BJ (cell line): ENCODE data around the gene PIK3R1. TPM values are rescaled to one million over a fixed set of nuclear protein-coding genes. Genes with fewer than 3 reads are reported as not detected.
A peak's percentile ranks its signal among the peaks of the same experiment; 100 is the strongest.

Experiments used
- CTCF ChIA-PET: fragments of 350-600 bp; formaldehyde crosslinking; extraction: SDS; loops from one replicate; lab custom pipeline; 2021; ENCODE audit warnings: antibody characterized with exemption, inconsistent platforms; lab: Yijun Ruan, JAX
- POLR2A ChIA-PET: fragments of 300-600 bp; sonication (Branson Sonifier 250); formaldehyde crosslinking; extraction: SDS; loops from one replicate; lab custom pipeline; 2021; ENCODE audit warnings: antibody characterized with exemption; lab: Charles Lee
- DNase-seq: peaks from one replicate; pipeline ENCODE4 v3.0.0-alpha.2; 2011; ENCODE audit warnings: low read depth
- H3K27me3 ChIP-seq: 2 replicates; pipeline ENCODE4 v1.6.0; 2011; ENCODE audit warnings: low read length; ENCODE audit not compliant: control insufficient read depth, insufficient read depth
- H3K36me3 ChIP-seq: 2 replicates; pipeline ENCODE4 v1.5.1; 2011; ENCODE audit warnings: low read length; ENCODE audit not compliant: control insufficient read depth, insufficient read depth
- H3K4me3 ChIP-seq: 2 replicates; pipeline ENCODE4 v1.5.1; 2011; ENCODE audit warnings: low read depth, mild to moderate bottlenecking, control low read depth, low read length
- polyA plus RNA-seq: library from polyadenylated mRNA; depleted of rRNA; stranded (reverse); fragments of >200 nt; gene quantifications from 2 replicates; pipeline ENCODE4 v1.2.3, GENCODE V29; 2011
- TF ChIP-seq, protein P1 (sequence below): IDR thresholded peaks from 2 replicates; pipeline ENCODE4 v1.5.1; 2011; ENCODE audit warnings: low read depth, mild to moderate bottlenecking, control low read depth, inconsistent platforms, low read length, moderate library complexity; ENCODE audit not compliant: insufficient read depth

The PIK3R1 gene
- polyA plus RNA-seq, 1 experiment: 11.8 TPM

DNA sequence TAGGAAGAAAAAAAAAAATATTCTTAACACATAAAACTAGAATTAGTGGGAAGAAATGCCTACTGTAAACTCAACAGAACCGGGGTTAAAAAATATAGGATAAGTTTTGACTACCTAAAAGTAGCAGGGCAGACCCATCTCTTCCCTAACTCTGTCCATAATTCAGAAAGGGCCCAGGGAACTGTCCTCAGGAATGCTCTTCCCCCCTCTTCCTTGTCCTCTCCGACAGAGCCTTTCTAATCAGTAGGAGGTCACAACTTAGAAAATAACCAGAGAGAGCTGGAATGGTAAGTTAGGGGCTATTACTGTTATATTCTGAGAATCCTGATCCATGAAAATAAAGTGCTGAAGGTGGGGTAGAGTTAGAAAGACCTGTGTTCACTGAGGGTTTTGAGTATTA, 22.2 kb downstream of the PIK3R1 start:
- ChIA-PET CTCF (interaction anchor here (1.1 to 1.3 kb wide), 2 partner anchors 14 to 15 kb away, joined by 3 read pairs; no protein-coding TSS in a partner anchor), POLR2A (interaction anchor here (0.7 kb wide), 1 partner anchor 660 kb away, joined by 3 read pairs; no protein-coding TSS in a partner anchor)
- no peak for DNase-seq
- Histone ChIP-seq H3K36me3 (no peaks in the 10 kb centered on the region), H3K4me3 (no peak overlapping the region), H3K27me3 (no peaks in the 10 kb centered on the region)
- TF ChIP-seq, protein P1, sequence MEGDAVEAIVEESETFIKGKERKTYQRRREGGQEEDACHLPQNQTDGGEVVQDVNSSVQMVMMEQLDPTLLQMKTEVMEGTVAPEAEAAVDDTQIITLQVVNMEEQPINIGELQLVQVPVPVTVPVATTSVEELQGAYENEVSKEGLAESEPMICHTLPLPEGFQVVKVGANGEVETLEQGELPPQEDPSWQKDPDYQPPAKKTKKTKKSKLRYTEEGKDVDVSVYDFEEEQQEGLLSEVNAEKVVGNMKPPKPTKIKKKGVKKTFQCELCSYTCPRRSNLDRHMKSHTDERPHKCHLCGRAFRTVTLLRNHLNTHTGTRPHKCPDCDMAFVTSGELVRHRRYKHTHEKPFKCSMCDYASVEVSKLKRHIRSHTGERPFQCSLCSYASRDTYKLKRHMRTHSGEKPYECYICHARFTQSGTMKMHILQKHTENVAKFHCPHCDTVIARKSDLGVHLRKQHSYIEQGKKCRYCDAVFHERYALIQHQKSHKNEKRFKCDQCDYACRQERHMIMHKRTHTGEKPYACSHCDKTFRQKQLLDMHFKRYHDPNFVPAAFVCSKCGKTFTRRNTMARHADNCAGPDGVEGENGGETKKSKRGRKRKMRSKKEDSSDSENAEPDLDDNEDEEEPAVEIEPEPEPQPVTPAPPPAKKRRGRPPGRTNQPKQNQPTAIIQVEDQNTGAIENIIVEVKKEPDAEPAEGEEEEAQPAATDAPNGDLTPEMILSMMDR: no peak

DNA sequence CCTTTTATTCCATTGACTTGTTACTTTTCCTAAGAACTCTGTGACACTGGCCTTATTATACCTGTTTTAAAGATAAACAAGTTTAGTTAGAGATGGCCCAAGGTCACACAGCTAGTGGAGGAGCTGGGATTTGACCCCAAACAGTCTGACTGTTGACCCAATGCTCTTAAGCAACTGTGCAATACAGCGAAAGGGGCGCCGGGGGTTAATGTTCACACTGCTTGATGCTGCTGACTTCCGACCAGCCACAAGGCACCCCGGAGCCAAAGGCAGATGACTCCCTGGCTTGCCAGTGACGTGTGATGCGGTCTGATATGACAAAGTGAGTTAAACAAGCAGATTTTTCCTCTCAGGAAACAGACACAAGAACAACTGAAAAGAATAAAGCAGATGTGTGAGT, 23.9 kb downstream of the PIK3R1 start:
- POLR2A ChIA-PET: no interaction called here
- CTCF ChIA-PET: interaction anchor here (1.5 kb wide), 1 partner anchor 14 kb away, joined by 4 read pairs; no protein-coding TSS in a partner anchor
- H3K27me3 ChIP-seq: no peaks in the 10 kb centered on the region
- H3K36me3 ChIP-seq: no peaks in the 10 kb centered on the region
- no peak overlapping the region for H3K4me3 ChIP-seq
- DNase-seq: peak; percentile 48
- TF ChIP-seq, protein P1: no peak

DNA sequence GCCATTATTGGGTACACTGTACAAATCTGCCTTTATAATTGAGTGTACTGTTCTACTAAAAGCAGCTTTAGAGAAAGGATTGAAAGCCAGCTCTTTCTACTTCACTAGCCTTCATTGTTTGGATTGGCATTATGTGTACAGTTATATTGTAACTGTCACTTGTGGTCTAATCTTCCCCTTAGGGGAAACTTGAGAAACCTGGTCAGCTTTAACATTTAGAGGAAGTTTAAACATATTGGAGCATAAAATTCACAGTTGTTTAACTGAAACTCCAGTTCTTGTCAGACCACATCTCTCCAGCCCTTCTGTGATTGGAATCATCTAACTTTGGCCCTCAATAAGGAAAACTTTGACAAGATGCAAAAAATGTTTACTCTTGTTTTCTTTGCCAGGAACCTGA, 24.6 kb downstream of the PIK3R1 start:
- no peak for DNase-seq
- POLR2A ChIA-PET: no interaction called here
- Histone ChIP-seq H3K27me3 (no peaks in the 10 kb centered on the region), H3K4me3 (no peak overlapping the region), H3K36me3 (no peaks in the 10 kb centered on the region)
- CTCF ChIA-PET: interaction anchor here (0.6 to 1.5 kb wide), 2 partner anchors 13 to 808 kb away, joined by 4 read pairs; no protein-coding TSS in a partner anchor
- TF ChIP-seq, protein P1: no peak

DNA sequence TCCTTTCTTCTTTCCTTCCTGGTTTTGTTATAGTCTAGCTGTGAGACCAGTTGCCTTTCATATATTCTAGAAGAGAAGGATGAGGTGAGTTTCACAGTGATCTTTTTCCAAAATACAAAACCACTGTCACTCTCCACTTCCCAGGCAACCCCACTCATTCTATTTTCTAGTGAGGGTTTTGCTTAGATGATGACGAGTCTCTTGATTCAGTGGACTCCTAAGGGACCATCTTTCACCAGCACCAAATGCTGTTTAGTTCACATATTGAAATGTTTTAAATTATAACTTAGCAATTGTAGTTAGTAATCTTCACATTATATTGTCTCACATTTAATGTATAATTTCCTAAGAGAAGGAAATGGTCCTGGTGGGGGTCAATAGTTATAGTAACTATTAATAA, 25.2 kb downstream of the PIK3R1 start:
- H3K36me3 ChIP-seq: no peaks in the 10 kb centered on the region
- DNase-seq: no peak
- no peak overlapping the region for H3K4me3 ChIP-seq
- ChIA-PET CTCF (interaction anchor here (0.6 to 1.5 kb wide), 2 partner anchors 13 to 808 kb away, joined by 4 read pairs; no protein-coding TSS in a partner anchor), POLR2A (no interaction called here)
- TF ChIP-seq, protein P1: no peak
- no peaks in the 10 kb centered on the region for H3K27me3 ChIP-seq

DNA sequence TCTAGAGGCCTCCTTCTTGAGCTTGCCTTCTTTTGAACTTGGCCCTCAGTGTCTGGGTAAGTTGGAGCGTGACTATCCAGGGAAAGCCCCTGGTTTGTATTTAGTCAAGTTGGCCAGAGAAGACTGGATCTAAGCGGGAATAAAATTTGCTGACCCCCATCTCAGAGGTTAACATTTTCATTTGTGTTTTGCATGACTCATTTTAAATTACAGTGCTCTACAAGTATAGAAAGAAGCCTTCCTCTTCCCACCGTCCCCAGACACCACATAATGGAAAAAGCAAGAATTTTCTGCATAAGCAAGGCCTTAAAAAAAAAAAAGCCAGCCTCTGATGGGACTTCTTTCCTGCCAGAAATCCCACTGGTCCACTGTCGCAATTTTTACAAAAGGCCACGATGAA, 27.2 kb downstream of the PIK3R1 start:
- no peak for DNase-seq
- no peak overlapping the region for H3K4me3 ChIP-seq
- no peaks in the 10 kb centered on the region for H3K27me3 ChIP-seq
- ChIA-PET CTCF (no interaction called here), POLR2A (no interaction called here)
- TF ChIP-seq, protein P1: no peak
- H3K36me3 ChIP-seq: no peaks in the 10 kb centered on the region
